HG03139 (cell line): ENCODE results near the gene FAM170B.

ENCODE experiments used
- ATAC-seq: cut with Tn5 transposase; IDR thresholded peaks from one replicate; pipeline ENCODE4 v1.9.1; 2021; ENCODE audit not compliant: unreplicated experiment

Gene FAM170B

DNA sequence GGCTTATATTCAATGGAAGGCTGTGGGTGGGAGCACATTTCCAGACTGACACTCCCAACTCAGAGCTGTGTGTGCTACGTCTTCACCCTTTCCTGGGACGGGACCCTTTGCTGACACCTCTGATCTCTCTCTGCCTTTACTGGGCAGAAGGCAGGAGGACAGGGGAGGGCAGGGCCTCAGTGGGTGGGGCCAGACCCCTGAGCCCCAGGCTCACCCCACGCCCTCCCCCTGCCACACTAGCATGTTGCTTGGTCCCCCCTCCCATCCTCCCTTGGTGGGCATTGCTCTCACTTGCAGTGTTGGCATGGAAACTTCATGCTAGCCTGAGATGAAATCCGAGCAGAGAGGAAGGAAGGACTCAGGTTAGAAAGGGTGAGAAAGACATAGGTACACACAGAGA, 36.0 kb upstream of the FAM170B start:
- no peak for ATAC-seq

DNA sequence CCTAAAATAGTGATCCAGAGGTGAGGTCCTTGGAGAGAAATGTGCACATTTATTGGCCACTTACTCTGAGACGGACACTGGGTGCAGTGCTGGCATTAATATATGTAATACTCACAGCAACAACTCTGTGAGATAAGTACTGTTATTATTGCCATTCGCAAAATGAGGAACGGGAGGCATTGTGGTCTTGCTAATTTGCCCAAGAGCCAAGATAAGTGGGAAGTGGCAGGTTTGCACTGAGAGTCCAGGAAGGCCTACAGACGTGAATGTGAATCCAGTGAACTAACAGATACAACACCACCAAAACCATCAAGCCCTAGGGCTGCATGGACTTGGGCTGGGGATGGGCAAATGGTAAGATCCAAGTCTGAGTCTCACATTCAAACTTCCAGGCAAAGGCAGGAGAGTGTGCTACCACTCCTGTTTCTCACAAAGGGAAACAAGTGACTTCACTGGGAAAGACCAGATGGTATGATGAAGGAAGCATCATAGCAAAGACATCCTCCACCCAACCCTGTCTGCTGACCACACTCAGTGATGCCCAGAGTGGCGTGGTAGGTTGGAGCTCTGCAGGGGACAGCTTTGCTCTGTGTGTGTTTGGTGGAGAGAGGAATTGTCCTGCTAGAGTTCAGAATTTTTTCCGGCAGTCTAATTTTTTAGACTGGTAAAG, 35.1 kb upstream of the FAM170B start:
- ATAC-seq, result no peak

DNA sequence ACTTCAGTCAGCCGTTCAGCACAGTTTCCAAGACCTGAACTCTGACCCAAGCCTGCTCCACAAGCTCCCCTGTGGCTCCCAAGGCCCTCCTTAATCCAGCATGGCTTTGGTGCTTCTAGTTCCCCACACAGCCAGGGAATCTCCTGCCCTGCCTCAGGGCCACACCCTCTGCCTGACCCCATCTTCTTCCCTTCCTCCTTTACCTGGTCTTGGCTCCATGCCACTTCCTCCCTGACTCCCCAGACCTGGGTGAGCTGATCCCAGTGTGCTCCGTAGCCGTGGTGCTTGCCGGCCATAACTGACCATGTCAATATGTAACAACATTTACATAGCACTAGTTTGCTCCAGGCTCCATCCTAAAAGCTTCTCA, 34.3 kb upstream of the FAM170B start:
- no peak for ATAC-seq

- no peak for ATAC-seq
These were observed 33.8 kb upstream of the FAM170B start for GRCh38 chr10:49167425-49168170.

GRCh38 chr10:49166484-49167400, 32.9 kb upstream of the FAM170B start:
- ATAC-seq, result no peak

DNA sequence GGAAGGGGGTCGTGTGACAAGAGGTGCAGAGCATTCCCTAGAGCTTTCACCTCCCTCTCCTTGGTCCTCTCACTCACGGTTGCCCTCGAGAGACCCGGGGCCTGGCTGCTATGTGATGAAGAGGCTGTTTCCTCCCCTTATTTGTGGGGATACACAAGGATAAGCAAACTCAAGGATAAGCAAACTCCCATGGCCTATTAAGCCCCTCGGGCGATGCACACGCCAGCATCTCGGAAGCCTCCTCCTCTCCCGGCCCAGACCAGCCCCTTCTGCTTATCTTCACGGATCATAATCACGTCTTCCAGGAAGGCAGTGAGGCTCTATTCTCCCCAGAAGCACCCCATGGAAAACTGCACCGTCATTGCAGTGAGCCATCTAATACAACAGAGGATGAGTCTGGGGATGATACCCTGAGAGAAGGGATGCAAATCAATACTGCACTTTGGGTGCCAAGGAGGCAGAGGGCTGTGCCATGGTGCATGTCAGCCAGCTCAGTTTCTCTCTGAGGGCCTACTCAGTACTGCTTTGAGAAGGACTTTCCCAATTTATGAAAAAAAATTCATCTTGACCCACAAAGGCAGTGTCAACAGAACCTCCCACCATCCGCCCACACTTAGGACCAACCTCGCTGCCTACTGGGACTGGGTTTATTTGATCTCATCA, 32.1 kb upstream of the FAM170B start:
- no peak for ATAC-seq

DNA sequence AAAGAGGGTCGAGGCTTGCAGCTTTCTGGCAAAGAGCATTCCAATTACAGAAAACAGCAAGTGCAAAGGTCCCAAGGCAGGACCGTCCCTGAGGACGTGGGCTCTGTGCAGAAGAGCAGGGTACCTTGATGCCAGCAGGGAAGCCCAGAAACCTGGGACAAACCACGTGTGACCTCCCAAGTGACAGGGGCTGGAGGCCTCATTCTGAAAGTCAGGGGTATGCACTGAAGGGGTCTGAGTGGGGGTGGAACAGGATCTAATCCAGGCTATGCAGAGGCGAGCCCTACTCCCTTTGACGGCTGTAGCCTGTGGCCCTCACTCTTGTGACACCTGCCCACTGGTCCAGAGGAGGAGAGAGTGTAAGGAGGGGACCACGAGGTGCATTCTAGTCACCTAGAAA, 31.4 kb upstream of the FAM170B start:
- no peak for ATAC-seq

GRCh38 chr10:49164559-49165188, 30.9 kb upstream of the FAM170B start:
- ATAC-seq, result peak; percentile 68

DNA sequence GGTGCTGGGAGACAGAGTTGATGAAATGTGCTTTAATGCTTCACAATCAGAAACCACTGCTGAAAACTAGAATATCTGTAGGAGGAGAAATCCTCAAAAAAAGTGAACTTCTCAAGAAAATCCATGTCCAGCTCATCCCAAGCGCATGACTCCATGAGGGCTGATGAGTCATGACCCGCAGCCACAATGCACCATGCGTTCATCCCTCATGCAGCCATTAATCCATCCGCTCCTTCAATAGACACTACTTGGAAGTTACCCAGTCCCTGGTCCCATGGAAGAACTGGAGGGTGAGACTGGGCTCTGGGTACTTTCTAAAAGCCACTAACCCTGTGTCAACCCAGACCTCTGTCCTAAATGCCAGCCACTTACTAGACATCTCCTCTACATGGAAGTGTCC, 29.9 kb upstream of the FAM170B start:
- no peak for ATAC-seq

GRCh38 chr10:49162761-49163310, 29.0 kb upstream of the FAM170B start:
- no peak for ATAC-seq

DNA sequence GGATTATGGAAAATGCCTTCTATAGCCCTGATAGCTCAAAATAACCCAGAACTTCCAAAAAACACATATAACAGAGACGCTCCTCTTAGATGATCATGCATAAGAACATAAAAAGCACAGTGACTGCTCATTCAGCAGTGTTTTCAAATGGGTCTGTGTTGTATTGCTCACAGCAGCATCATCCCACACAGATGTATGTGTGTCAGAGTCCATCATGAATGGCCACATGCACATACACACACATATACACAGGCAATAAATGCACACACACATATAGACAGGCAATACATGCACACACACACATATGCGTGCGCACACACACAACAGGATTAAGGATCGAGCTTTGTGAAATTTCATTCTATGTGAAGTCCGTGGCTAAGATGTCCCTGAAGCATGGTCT, 28.2 kb upstream of the FAM170B start:
- ATAC-seq, result no peak

DNA sequence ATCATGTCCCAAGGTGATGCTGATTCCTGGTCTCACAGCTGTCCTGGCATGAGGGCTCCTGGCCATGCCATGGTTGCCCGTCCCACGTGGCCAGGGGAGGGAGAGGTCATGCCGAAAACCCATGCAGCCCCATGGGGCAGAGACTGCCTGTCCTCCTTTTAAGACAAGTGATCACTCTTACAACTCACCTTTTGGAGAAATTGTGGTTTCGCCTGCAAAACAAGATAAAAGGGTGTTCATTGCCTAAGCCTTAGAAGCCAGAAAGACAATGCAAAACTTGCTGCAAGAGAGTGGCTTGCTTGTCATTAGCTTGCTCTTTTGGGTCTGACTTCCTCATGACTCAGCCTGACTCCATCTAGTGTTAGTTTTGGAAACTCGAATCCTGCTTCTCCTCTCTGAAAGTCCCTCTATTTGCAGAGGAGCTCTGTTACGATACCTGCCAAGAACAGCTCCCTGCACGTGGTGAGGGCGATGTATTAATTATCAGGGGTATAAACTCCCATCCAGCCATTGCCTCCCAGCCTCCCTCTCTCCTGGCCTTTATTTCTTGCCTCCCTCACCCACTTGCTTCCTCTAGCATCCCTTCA, 27.7 kb upstream of the FAM170B start:
- no peak for ATAC-seq

DNA sequence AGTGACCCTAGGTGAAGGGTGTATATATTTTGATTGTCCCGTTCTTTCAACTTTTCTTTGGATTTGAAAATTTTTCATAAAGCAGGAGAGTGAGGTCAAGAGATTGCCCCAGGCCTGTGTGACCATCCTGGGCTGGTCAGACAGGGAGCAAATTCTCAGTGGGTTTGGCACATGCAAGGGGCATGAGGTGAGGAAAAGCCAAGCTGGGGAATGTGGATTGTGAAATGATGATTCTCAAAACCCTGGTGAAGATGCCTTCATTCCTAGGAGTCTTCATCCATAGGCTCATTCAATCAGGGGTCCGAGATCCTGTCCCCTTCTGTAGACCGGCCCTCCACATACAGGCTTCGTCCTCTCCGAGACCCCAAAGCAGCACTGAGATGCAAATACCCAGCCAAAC, 27.0 kb upstream of the FAM170B start:
- no peak for ATAC-seq

DNA sequence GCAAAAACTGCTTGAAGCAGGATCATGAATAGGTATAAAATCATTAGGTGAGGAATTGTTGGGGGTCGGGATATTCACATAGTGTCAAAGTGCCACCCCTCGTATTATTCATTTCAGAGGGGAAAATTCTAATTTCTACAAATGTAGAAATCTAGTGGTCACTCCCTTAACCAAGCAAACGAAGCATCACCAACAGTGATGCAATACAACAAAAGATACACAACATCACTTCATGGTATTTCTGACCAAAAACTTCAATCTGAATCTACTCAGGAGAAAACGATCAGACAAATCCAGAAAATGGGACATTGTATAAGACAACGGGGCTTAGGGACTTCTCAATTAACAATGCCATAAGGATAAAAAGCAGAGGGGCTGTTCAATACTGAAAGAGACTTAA, 26.3 kb upstream of the FAM170B start:
- ATAC-seq, result no peak

- no peak for ATAC-seq
These were observed 25.1 kb upstream of the FAM170B start for GRCh38 chr10:49158915-49159314.

DNA sequence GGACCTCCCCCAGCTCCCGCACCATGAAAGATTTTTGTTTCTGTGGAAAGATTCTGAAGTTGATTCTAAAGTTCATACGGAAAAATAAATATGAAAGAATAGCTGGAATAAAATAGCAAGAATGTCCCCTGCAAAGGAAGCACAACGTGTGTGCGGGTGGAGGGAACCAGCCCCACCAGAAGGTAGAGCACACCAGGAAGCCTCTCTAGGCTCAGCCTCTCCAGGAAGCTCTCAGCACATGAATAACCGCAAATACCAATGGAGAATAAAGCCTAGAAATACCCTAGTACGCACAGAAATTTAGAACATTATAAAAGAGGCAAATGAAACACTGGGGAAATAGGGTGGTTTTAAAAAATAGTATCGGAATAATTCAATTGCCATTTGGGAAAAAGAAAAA, 24.6 kb upstream of the FAM170B start:
- no peak for ATAC-seq

GRCh38 chr10:49157229-49157628, 23.4 kb upstream of the FAM170B start:
- no peak for ATAC-seq

DNA sequence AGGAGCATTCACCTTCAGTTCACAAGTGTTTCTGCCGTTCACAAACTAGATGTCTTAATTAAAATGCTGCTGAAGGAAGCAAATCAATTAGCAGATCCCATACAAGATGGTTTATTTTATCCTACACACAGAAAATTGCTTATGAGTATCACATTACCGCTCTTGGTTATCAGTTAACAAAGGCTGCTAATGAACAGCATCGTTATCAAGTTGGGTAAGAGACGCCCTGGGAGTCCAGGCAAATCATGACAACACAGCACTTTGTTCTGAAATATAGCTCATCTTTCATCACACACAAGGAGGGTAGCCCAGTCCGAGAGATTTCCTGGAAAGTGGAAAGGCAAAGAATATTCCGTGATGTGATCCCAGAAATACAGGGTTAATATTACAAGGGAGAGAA, 20.8 kb upstream of the FAM170B start:
- ATAC-seq, result no peak

GRCh38 chr10:49153971-49154370, 20.1 kb upstream of the FAM170B start:
- no peak for ATAC-seq

DNA sequence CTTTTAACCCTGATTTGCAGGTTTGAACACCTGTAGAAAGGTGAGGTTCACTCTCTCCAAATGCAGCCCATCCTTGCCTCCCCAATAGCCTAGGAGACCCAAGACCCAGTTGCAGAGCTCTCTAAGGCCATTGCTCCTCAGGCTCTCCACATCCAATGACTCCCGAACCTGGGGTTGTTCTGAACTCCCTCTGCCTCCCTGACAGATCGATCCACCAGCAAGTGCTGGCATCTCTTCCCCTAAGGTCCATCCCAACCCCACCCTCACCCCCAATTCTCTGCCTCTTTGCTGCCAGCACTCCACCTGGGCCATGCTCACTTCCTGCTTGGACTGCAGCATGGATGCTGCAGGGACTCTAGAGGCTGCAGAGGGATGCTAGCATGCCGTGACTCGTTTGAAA, 19.3 kb upstream of the FAM170B start:
- ATAC-seq, result no peak
